ENCODE data around the gene CDH23. TPM values are rescaled to one million over a fixed set of nuclear protein-coding genes. Genes with fewer than 3 reads are reported as not detected.

Gene CDH23
- total RNA-seq, 2 experiments from 2014 or later, result 4.6 to 5.2 TPM

DNA sequence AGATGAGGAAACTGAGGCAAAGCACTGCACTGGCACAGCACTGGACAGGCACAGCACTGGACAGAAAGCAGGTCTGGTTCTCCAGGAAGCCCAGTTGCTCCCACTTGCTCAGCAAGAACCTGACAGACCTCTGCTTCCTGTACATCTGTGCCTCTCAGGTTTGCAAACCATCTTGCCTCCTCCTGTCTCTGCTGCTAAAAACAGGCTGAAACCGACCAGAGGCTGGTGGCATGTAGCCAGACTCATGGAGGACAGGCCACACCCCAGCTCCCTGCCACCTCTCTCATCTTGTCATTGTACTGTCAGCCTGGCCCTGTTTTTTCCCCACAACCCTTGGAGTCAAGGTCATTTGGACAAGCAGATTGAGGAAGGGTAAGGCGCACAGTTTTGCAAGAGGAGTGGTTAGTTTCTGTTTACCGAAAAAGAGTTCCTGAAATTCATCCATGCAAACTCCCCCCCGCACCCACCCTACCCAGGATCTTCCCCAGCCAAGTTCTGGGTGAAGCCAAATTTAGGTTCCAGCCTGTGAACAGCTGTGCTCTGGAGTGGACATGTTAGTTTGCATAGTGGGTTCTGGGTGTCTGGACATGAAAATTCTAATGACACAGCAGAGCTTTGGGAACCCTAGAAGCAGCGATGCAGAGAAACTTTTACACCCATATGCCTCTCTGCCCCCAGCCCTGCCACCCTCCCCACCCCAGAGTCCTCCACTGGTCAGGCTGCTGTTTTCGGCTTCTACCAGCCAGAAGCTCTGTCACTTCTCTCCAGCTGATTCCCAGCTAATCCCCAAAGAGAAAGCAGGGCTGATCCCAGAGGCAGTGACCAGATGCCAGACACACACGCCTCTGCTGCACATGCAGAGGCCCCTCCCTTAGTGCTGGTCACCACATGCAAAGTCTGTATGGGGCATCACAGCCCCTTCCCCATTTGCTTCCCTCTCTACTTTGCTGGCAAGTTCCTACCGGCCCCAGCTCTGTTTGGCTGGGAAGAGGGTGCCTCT lies 331.3 kb downstream of the CDH23 start:
- no peaks in the 10 kb centered on the region for H3K27me3 ChIP-seq (ENCODE audit: control insufficient read depth in 1 of 2, insufficient read depth in 2 of 2, low read length in 2 of 2)
- peak; percentile 65 for ATAC-seq (ENCODE audit: poor library complexity)
- POLR2A ChIA-PET, result interaction anchor here (1.0 to 14.4 kb wide), 14 partner anchors 10 to 45 kb away, joined by 4 to 252 read pairs (median 10); partner anchors contain the start of gene VSIR
- peak overlapping the region; percentile 10 for H3K4me3 ChIP-seq (ENCODE audit: low read length)
- Mint-ChIP-seq H3K27ac (peak overlapping the region; percentile 96), H3K27me3 (no peaks in the 10 kb centered on the region), H3K9me3 (no peaks in the 10 kb centered on the region), H3K4me3 (peak overlapping the region; percentile 73), H3K36me3 (ENCODE audit: low read depth) (no peaks in the 10 kb centered on the region), H3K4me1 (ENCODE audit: low read depth) (peaks cover 79% of the 10 kb centered on the region)
- TF ChIP-seq, protein P1, sequence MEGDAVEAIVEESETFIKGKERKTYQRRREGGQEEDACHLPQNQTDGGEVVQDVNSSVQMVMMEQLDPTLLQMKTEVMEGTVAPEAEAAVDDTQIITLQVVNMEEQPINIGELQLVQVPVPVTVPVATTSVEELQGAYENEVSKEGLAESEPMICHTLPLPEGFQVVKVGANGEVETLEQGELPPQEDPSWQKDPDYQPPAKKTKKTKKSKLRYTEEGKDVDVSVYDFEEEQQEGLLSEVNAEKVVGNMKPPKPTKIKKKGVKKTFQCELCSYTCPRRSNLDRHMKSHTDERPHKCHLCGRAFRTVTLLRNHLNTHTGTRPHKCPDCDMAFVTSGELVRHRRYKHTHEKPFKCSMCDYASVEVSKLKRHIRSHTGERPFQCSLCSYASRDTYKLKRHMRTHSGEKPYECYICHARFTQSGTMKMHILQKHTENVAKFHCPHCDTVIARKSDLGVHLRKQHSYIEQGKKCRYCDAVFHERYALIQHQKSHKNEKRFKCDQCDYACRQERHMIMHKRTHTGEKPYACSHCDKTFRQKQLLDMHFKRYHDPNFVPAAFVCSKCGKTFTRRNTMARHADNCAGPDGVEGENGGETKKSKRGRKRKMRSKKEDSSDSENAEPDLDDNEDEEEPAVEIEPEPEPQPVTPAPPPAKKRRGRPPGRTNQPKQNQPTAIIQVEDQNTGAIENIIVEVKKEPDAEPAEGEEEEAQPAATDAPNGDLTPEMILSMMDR (IDR thresholded peaks at IDR 0.05), result no peak
- intact Hi-C loops (cut with DNase I, micrococcal nuclease), result loop anchor here in 1 of 2 experiments (1.0 kb wide), 2 partner anchors 20 to 45 kb away; partner anchors contain the start of gene VSIR
- CTCF ChIA-PET, result interaction anchor here (1.5 to 3.5 kb wide), 4 partner anchors 21 to 45 kb away, joined by 4 to 25 read pairs (median 6); partner anchors contain the start of gene VSIR
- peaks cover 100% of the 10 kb centered on the region for H3K4me1 ChIP-seq (ENCODE audit: insufficient read depth, low read length)
- peak; percentile 56 to 91 (median 73) for DNase-seq
- no peaks in the 10 kb centered on the region for H3K9me3 ChIP-seq (ENCODE audit: control insufficient read depth in 1 of 2, insufficient read depth in 1 of 2, low read length in 2 of 2)
- H3K27ac ChIP-seq (ENCODE audit: low read depth in 1 of 2, low read length in 2 of 2), result peak overlapping the region; percentile 74 to 88
- no peaks in the 10 kb centered on the region for H3K36me3 ChIP-seq (ENCODE audit: insufficient read depth, low read length)

DNA sequence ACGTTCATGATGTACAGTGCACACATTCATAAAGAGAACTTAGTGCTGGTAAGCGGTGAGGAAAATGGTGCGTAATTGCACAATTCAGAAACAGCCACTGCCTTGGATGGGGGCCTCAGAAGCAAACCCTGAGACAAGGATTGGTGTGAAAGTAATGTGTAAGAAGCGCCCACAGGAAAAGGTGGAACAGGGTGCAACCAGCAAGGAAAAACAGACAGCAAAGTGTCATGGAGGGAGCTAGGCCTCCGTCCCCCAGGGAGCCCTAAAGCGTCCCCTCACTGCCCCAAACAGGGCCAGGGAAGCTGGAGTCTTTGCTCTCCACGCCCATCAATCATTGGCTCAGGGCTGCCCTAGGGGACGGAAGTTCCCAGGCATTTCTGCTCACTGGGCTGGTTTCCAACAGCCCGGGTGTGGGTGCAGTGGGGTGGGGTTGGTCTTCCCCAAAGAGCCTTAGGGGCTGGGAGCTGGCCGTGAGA lies 332.5 kb downstream of the CDH23 start:
- peak overlapping the region; percentile 96 for H3K27ac Mint-ChIP-seq
- POLR2A ChIA-PET, result interaction anchor here (1.5 to 14.4 kb wide), 8 partner anchors 11 to 44 kb away, joined by 4 to 252 read pairs (median 46); partner anchors contain the start of gene VSIR
- H3K36me3 ChIP-seq (ENCODE audit: insufficient read depth, low read length), result no peaks in the 10 kb centered on the region
- peak overlapping the region; percentile 54 for H3K4me3 Mint-ChIP-seq
- H3K27me3 Mint-ChIP-seq, result no peaks in the 10 kb centered on the region
- TF ChIP-seq, protein P1 (IDR thresholded peaks at IDR 0.05), result no peak
- ATAC-seq (ENCODE audit: poor library complexity) (no peak), DNase-seq (peak in 1 of 14 experiments; percentile 51)
- no peaks in the 10 kb centered on the region for H3K36me3 Mint-ChIP-seq (ENCODE audit: low read depth)
- intact Hi-C loops (cut with DNase I, micrococcal nuclease), result no loop called here
- peaks cover 90% of the 10 kb centered on the region for H3K4me1 Mint-ChIP-seq (ENCODE audit: low read depth)
- H3K27ac ChIP-seq (ENCODE audit: low read depth in 1 of 2, low read length in 2 of 2), result peak overlapping the region in 1 of 2 donors; percentile 88
- H3K27me3 ChIP-seq (ENCODE audit: control insufficient read depth in 1 of 2, insufficient read depth in 2 of 2, low read length in 2 of 2), result no peaks in the 10 kb centered on the region
- H3K4me1 ChIP-seq (ENCODE audit: insufficient read depth, low read length), result peaks cover 100% of the 10 kb centered on the region
- CTCF ChIA-PET, result interaction anchor here (5.0 kb wide), 1 partner anchor 44 kb away, joined by 20 read pairs; the partner anchor contains the start of gene VSIR
- H3K9me3 Mint-ChIP-seq, result no peaks in the 10 kb centered on the region
- no peak overlapping the region for H3K4me3 ChIP-seq (ENCODE audit: low read length)
- H3K9me3 ChIP-seq (ENCODE audit: control insufficient read depth in 1 of 2, insufficient read depth in 1 of 2, low read length in 2 of 2), result no peaks in the 10 kb centered on the region

DNA sequence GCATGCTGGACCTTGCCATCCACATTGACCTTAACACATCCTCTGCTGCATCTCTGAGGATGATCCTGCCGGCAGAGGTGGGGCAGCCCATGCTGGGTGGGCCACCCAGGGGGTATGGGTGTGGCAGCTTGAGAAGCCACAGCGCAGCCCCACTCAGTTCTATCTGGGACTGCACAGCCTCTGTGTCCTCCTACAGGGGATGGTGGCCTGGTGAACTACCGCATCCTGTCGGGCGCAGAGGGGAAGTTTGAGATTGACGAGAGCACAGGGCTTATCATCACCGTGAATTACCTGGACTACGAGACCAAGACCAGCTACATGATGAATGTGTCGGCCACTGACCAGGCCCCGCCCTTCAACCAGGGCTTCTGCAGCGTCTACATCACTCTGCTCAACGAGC lies 335.1 kb downstream of the CDH23 start:
- peak overlapping the region; percentile 89 for H3K27ac Mint-ChIP-seq
- no peaks in the 10 kb centered on the region for H3K27me3 Mint-ChIP-seq
- Histone ChIP-seq H3K27ac (ENCODE audit: low read depth in 1 of 2, low read length in 2 of 2) (no peak overlapping the region), H3K27me3 (ENCODE audit: control insufficient read depth in 1 of 2, insufficient read depth in 2 of 2, low read length in 2 of 2) (no peaks in the 10 kb centered on the region), H3K4me1 (ENCODE audit: insufficient read depth, low read length) (peaks cover 100% of the 10 kb centered on the region), H3K4me3 (ENCODE audit: low read length) (no peak overlapping the region), H3K9me3 (ENCODE audit: control insufficient read depth in 1 of 2, insufficient read depth in 1 of 2, low read length in 2 of 2) (no peaks in the 10 kb centered on the region), H3K36me3 (ENCODE audit: insufficient read depth, low read length) (no peaks in the 10 kb centered on the region)
- TF ChIP-seq, protein P1 (IDR thresholded peaks at IDR 0.05), result no peak
- peaks cover 91% of the 10 kb centered on the region for H3K4me1 Mint-ChIP-seq (ENCODE audit: low read depth)
- no peaks in the 10 kb centered on the region for H3K36me3 Mint-ChIP-seq (ENCODE audit: low read depth)
- DNase-seq, result peak in 2 of 14 experiments; percentile 36 to 52
- H3K4me3 Mint-ChIP-seq, result peak overlapping the region; percentile 11
- ChIA-PET CTCF (interaction anchor here (1.0 to 5.0 kb wide), 2 partner anchors 24 to 41 kb away, joined by 4 to 20 read pairs; partner anchors contain the start of gene VSIR), POLR2A (interaction anchor here (2.0 to 14.4 kb wide), 5 partner anchors 8 to 42 kb away, joined by 5 to 252 read pairs (median 10); partner anchors contain the start of gene VSIR)
- intact Hi-C loops (cut with DNase I, micrococcal nuclease), result no loop called here
- ATAC-seq (ENCODE audit: poor library complexity), result no peak
- H3K9me3 Mint-ChIP-seq, result no peaks in the 10 kb centered on the region
